PC-9 (cell line): ENCODE data around the gene PSMD6.

Experiments
- EZH2 ChIP-seq: fragments of 200-600 bp; sonication (generic); IDR thresholded peaks from 2 replicates; pipeline ENCODE4 v1.8.0; 2017; ENCODE audit warnings: antibody characterized with exemption, low read depth
- TF ChIP-seq, protein P1 (sequence below): fragments of 200-600 bp; sonication (generic); conservative IDR thresholded peaks from 2 replicates; pipeline ENCODE4 v1.6.1; 2017; ENCODE audit warnings: mixed run types, antibody characterized with exemption, mild to moderate bottlenecking, moderate library complexity

DNA sequence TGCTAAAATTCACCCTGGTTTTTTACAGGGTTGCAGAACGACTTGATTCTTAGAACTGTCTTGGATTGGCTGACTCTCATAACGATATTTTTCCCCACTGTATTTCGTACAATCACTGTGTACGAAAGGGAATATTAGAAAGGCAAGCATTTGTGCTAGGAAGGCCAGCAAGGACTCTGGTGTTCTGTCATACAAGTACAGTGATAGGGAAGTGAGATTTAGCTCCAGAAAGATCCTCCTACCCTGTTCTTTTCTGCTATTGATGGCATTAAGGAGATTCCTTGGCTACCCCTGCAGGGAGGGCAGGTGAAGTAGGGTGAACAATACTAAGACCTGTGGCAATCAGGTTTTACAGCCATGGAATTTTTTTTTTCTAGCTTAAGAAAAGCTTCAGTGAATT lies 57.3 kb downstream of the PSMD6 start:
- TF ChIP-seq, protein P1, sequence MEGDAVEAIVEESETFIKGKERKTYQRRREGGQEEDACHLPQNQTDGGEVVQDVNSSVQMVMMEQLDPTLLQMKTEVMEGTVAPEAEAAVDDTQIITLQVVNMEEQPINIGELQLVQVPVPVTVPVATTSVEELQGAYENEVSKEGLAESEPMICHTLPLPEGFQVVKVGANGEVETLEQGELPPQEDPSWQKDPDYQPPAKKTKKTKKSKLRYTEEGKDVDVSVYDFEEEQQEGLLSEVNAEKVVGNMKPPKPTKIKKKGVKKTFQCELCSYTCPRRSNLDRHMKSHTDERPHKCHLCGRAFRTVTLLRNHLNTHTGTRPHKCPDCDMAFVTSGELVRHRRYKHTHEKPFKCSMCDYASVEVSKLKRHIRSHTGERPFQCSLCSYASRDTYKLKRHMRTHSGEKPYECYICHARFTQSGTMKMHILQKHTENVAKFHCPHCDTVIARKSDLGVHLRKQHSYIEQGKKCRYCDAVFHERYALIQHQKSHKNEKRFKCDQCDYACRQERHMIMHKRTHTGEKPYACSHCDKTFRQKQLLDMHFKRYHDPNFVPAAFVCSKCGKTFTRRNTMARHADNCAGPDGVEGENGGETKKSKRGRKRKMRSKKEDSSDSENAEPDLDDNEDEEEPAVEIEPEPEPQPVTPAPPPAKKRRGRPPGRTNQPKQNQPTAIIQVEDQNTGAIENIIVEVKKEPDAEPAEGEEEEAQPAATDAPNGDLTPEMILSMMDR: no peak
- TF ChIP-seq EZH2: no peak
